ENCODE results near the gene MANBA. TPM values are rescaled to one million over a fixed set of nuclear protein-coding genes. Genes with fewer than 3 reads are reported as not detected.

The MANBA gene
- total and polyA plus RNA-seq, 2 of the 13 experiments (the other 11 are each of a cell fraction or from before 2014, with no cell fraction given) = 11.7 to 33.3 TPM

GRCh38 chr4:102754044-102754443 lies 6.7 kb downstream of the MANBA start (continued):
- TF ChIP-seq ZNF333 (CRISPR knock-in tag; IDR thresholded peaks at IDR 0.05; ENCODE audit: borderline replicate concordance) = no peak
- TF ChIP-seq MTA3 (CRISPR knock-in tag; IDR thresholded peaks at IDR 0.05) = no peak
- no peak for TF ChIP-seq NCOA1 (CRISPR knock-in tag; IDR thresholded peaks at IDR 0.05)
- no peak for TF ChIP-seq ZNF670 (CRISPR knock-in tag; IDR thresholded peaks at IDR 0.05; ENCODE audit: borderline replicate concordance)
- TF ChIP-seq NFE2L1 (CRISPR knock-in tag; IDR thresholded peaks at IDR 0.05; ENCODE audit: borderline replicate concordance) = no peak
- no peak for TF ChIP-seq ZNF747 (CRISPR knock-in tag; IDR thresholded peaks at IDR 0.05; ENCODE audit: borderline replicate concordance)
- TF ChIP-seq TCF7 (IDR thresholded peaks at IDR 0.05; ENCODE audit: low read depth) = no peak

GRCh38 chr4:102751941-102752340 lies 8.8 kb downstream of the MANBA start:
- ChIA-PET CTCF (ENCODE audit: low intra/inter-chr PET ratio, low total read pairs) (no interaction called here), POLR2A (no interaction called here)
- Histone ChIP-seq H3K27ac (ENCODE audit: extremely low read length, insufficient read depth, low read length) (no peak overlapping the region), H4K20me1 (ENCODE audit: insufficient read depth, low read length) (no peaks in the 10 kb centered on the region), H2AFZ (ENCODE audit: low read length) (no peak overlapping the region), H3K9ac (ENCODE audit: insufficient read depth, low read depth, low read length) (no peak overlapping the region), H3K4me2 (ENCODE audit: low read depth, low read length) (no peak overlapping the region), H3K9me3 (ENCODE audit: low read length) (no peaks in the 10 kb centered on the region), H3K4me1 (ENCODE audit: insufficient read depth, low read length) (peaks cover 2% of the 10 kb centered on the region), H3K27me3 (ENCODE audit: control insufficient read depth in 1 of 2, insufficient read depth in 2 of 2, low read length in 2 of 2) (no peaks in the 10 kb centered on the region), H3K36me3 (replicated peaks in 1 of 2; ENCODE audit: control insufficient read depth in 1 of 2, insufficient read depth in 2 of 2, low read length in 2 of 2) (peaks cover 0 to 4% of the 10 kb centered on the region in 2 experiments; a peak in 2 of 5 replicates), H3K79me2 (ENCODE audit: insufficient read depth, low read length) (peaks cover 25% of the 10 kb centered on the region), H3K4me3 (replicated peaks in 1 of 3; ENCODE audit: insufficient read depth in 1 of 3, low read depth in 2 of 3, low read length in 3 of 3) (no peak overlapping the region)
- no peak for ATAC-seq
- no TSS peak for BruUV-seq (replicated peaks)
- no peak for FAIRE-seq
- whole genome bisulfite sequencing (ENCODE audit: low lambda C conversion rate) = 85% methylated on average over 4 of the region's 4 CpGs
- intact Hi-C loops (cut with micrococcal nuclease; ENCODE audit: unreplicated experiment) = no loop called here
- no peak for DNase-seq (ENCODE audit: low spot score)
- in situ Hi-C loops (cut with HindIII; ENCODE audit: extremely low pct_ligation_motif_present, low pct_unique_long_range_greater_than_20kb) = no loop called here
- no peak for TF ChIP-seq PHF21A (CRISPR knock-in tag; IDR thresholded peaks at IDR 0.05)
- no peak for TF ChIP-seq ZNF572 (CRISPR knock-in tag; IDR thresholded peaks at IDR 0.05)
- TF ChIP-seq SATB2 (CRISPR knock-in tag; IDR thresholded peaks at IDR 0.05) = no peak
- no peak for TF ChIP-seq TEAD3 (CRISPR knock-in tag; optimal IDR thresholded peaks at IDR 0.05; ENCODE audit: borderline replicate concordance)
- no peak for TF ChIP-seq ZNF275 (CRISPR knock-in tag; IDR thresholded peaks at IDR 0.05; ENCODE audit: borderline replicate concordance)
- TF ChIP-seq ZNF446 (CRISPR knock-in tag; IDR thresholded peaks at IDR 0.05) = no peak
- TF ChIP-seq ZFP62 (CRISPR knock-in tag; IDR thresholded peaks at IDR 0.05) = no peak
- TF ChIP-seq ZNF510 (CRISPR knock-in tag; IDR thresholded peaks at IDR 0.05; ENCODE audit: low read depth) = no peak
- TF ChIP-seq ZFP91 (CRISPR knock-in tag; IDR thresholded peaks at IDR 0.05; ENCODE audit: borderline replicate concordance) = no peak
- TF ChIP-seq PRDM4 (CRISPR knock-in tag; IDR thresholded peaks at IDR 0.05; ENCODE audit: borderline replicate concordance) = no peak
- TF ChIP-seq TSC22D2 (CRISPR knock-in tag; IDR thresholded peaks at IDR 0.05; ENCODE audit: borderline replicate concordance) = no peak
- no peak for TF ChIP-seq MNT (IDR thresholded peaks at IDR 0.05)
